Loucy (cell line): Measurements from ENCODE around the gene TMEM52.

Experiments
- H2AFZ ChIP-seq: fragments of 200-600 bp; sonication (generic); 2 replicates; pipeline ENCODE4 v1.6.0; 2016; ENCODE audit warnings: antibody characterized with exemption, mild to moderate bottlenecking, low read length, moderate library complexity
- H3F3A ChIP-seq: fragments of 200-600 bp; 2 replicates; pipeline ENCODE4 v1.6.0; 2016; ENCODE audit warnings: antibody characterized with exemption, low read depth, mild to moderate bottlenecking
- H3K27me3 ChIP-seq: fragments of 200-600 bp; sonication (generic); 2 replicates; pipeline ENCODE4 v1.6.1; 2014; ENCODE audit warnings: low read length, mild to moderate bottlenecking; ENCODE audit not compliant: insufficient read depth, poor library complexity, severe bottlenecking
- H3K36me3 ChIP-seq: fragments of 200-600 bp; sonication (generic); 2 replicates; pipeline ENCODE4 v1.6.1; 2016; ENCODE audit warnings: low read length; ENCODE audit not compliant: insufficient read depth
- H3K4me1 ChIP-seq: fragments of 200-600 bp; sonication (generic); 2 replicates; pipeline ENCODE4 v1.5.1; 2014; ENCODE audit warnings: low read length, mild to moderate bottlenecking; ENCODE audit not compliant: insufficient read depth, poor library complexity, severe bottlenecking
- H3K4me2 ChIP-seq: fragments of 200-600 bp; sonication (generic); 2 replicates; pipeline ENCODE4 v1.6.0; 2014; ENCODE audit warnings: antibody characterized with exemption, low read length, low read depth, mild to moderate bottlenecking; ENCODE audit not compliant: poor library complexity, severe bottlenecking
- H3K4me3 ChIP-seq: fragments of 200-600 bp; sonication (generic); 2 replicates; pipeline ENCODE4 v1.5.1; 2014; ENCODE audit warnings: low read length, mild to moderate bottlenecking, mixed read lengths; ENCODE audit not compliant: poor library complexity, severe bottlenecking
- H3K79me2 ChIP-seq: fragments of 200-600 bp; sonication (generic); 2 replicates; pipeline ENCODE4 v1.6.1; 2014; ENCODE audit warnings: low read length; ENCODE audit not compliant: insufficient read depth
- H3K9ac ChIP-seq: fragments of 200-600 bp; sonication (generic); 2 replicates; pipeline ENCODE4 v1.6.0; 2014; ENCODE audit warnings: mild to moderate bottlenecking, low read depth, low read length, moderate library complexity; ENCODE audit not compliant: poor library complexity, severe bottlenecking
- H3K9me2 ChIP-seq: fragments of 200-600 bp; sonication (generic); replicated peaks from 2 replicates; pipeline ENCODE4 v1.6.1; 2016; ENCODE audit warnings: low read depth, low read length, mixed read lengths
- H3K9me3 ChIP-seq: fragments of 200-600 bp; sonication (generic); 2 replicates; pipeline ENCODE4 v1.6.1; 2014; ENCODE audit warnings: mild to moderate bottlenecking, antibody characterized with exemption, low read length, low read depth; ENCODE audit not compliant: insufficient read depth
- H4K20me1 ChIP-seq: fragments of 200-600 bp; sonication (generic); 2 replicates; pipeline ENCODE4 v1.6.0; 2014; ENCODE audit warnings: antibody characterized with exemption, low read length, mild to moderate bottlenecking; ENCODE audit not compliant: insufficient read depth, poor library complexity, severe bottlenecking
- CTCF ChIP-seq: fragments of 200-600 bp; sonication (generic); conservative IDR thresholded peaks from 2 replicates; pipeline ENCODE4 v1.5.1; 2014; ENCODE audit warnings: mild to moderate bottlenecking, antibody characterized with exemption, low read length
- EZH2phosphoT487 ChIP-seq: fragments of 200-600 bp; IDR thresholded peaks from 2 replicates; pipeline ENCODE4 v1.6.1; 2018; ENCODE audit warnings: antibody characterized with exemption, mild to moderate bottlenecking, moderate library complexity, borderline replicate concordance

TMEM52 gene

DNA sequence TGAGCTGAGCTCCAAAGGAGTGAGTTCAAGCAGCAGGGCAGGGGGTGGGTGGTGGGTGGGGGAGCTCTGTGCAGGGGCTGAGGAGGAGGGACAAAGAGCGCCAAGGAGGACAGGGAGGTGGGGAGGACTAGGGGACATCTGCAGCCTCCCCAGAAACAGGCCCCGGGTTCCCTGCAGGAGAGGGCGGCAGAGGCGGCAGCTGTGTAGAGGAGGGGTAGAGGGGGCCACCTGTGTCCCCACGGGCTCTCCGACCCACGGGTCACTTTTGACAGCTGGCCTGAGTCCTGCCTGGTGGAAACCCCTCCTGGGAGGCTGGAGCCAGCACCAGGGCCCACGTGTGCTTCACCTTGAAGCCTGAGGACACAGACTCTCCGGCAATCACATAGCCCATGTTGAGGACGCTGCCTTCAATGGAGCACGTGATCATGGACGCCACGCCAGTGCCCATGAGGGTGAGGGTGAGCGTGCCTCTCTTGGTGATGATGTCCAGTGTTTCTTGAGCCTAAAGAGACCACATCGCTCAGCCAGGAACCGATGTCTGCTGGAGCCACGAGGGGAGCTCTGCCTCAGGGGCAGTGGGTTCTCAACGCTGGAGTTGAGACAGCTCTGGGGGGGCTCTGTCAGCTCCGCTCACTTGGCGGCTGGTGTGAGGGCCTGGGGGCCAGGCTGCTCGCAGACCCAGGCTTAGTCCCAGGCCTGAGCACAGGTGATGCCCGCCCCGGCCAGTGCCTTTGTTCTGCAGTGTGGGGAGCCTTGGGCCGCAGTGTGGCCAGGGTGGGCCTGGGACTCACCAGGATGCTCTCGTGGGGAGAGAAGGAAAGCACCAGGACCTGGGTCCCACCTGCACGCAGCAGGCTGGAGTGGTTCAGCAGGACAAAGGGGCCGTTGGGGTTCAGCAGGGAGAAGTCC, 6.6 kb upstream of the TMEM52 start:
- Histone ChIP-seq H4K20me1 (no peaks in the 10 kb centered on the region), H3K4me1 (no peaks in the 10 kb centered on the region), H3K9me3 (no peaks in the 10 kb centered on the region), H3K4me3 (no peak overlapping the region), H3K9me2 (no peaks in the 10 kb centered on the region), H3K79me2 (no peaks in the 10 kb centered on the region), H3K36me3 (no peaks in the 10 kb centered on the region), H2AFZ (no peak overlapping the region), H3K27me3 (no peaks in the 10 kb centered on the region), H3K9ac (no peak overlapping the region), H3K4me2 (no peak overlapping the region), H3F3A (no peaks in the 10 kb centered on the region)
- no peak for TF ChIP-seq CTCF
- TF ChIP-seq EZH2phosphoT487: no peak

GRCh38 chr1:1924849-1925248, 5.8 kb upstream of the TMEM52 start:
- Histone ChIP-seq H3K4me3 (no peak overlapping the region), H3K27me3 (no peaks in the 10 kb centered on the region), H2AFZ (no peak overlapping the region), H3K4me2 (no peak overlapping the region), H3K9me3 (no peaks in the 10 kb centered on the region), H3F3A (no peaks in the 10 kb centered on the region), H3K36me3 (no peaks in the 10 kb centered on the region), H3K79me2 (no peaks in the 10 kb centered on the region), H3K9ac (no peak overlapping the region), H4K20me1 (no peaks in the 10 kb centered on the region), H3K4me1 (no peaks in the 10 kb centered on the region), H3K9me2 (no peaks in the 10 kb centered on the region)
- TF ChIP-seq EZH2phosphoT487 (no peak), CTCF (no peak)

DNA sequence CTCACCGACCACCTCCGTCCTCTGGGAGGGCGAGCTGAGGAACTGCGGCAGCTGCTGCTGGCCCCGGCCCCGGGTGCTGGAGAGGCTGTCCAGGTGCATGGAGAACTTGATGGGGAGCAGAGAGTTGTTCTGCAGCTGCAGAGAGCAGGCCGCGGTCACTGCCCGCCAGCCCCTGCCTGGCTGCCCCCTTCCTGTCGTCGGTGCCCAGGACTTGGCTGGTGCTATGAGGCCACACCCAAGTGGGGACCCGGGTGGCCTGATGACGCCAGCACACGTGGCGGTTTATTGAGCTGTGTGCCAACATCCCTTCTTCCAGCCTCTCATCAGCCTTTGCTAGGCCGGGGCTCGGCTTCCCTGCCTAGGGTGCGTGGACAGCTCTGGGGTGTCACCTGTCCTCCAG, 5.3 kb upstream of the TMEM52 start:
- no peaks in the 10 kb centered on the region for H3F3A ChIP-seq
- H3K4me2 ChIP-seq: no peak overlapping the region
- no peaks in the 10 kb centered on the region for H3K27me3 ChIP-seq
- H3K36me3 ChIP-seq: no peaks in the 10 kb centered on the region
- H2AFZ ChIP-seq: no peak overlapping the region
- no peaks in the 10 kb centered on the region for H4K20me1 ChIP-seq
- no peaks in the 10 kb centered on the region for H3K4me1 ChIP-seq
- H3K9ac ChIP-seq: no peak overlapping the region
- H3K9me3 ChIP-seq: no peaks in the 10 kb centered on the region
- TF ChIP-seq CTCF: no peak
- H3K9me2 ChIP-seq: no peaks in the 10 kb centered on the region
- H3K79me2 ChIP-seq: no peaks in the 10 kb centered on the region
- no peak overlapping the region for H3K4me3 ChIP-seq
